Urinary bladder (tissue), 4 donors: ENCODE data around the gene TAS1R3. TPM values are rescaled to one million over a fixed set of nuclear protein-coding genes. Genes with fewer than 3 reads are reported as not detected.

Experiments
- DNase-seq: peaks from one replicate; pipeline ENCODE4 v3.0.0-alpha.2; 2015; ENCODE audit errors: extremely low spot score
- H3K27ac ChIP-seq: one replicate; pipeline ENCODE4 v1.5.1; 2013; ENCODE audit warnings: low read depth, mild to moderate bottlenecking, moderate library complexity
- H3K36me3 ChIP-seq: one replicate; pipeline ENCODE4 v1.6.1; 2013; ENCODE audit warnings: mild to moderate bottlenecking, moderate library complexity; ENCODE audit not compliant: insufficient read depth
- H3K4me1 ChIP-seq: one replicate; pipeline ENCODE4 v1.6.1; 2013; ENCODE audit warnings: mild to moderate bottlenecking, moderate library complexity; ENCODE audit not compliant: insufficient read depth
- H3K4me3 ChIP-seq: one replicate; pipeline ENCODE4 v1.5.1; 2013; ENCODE audit warnings: low read depth, low read length
- WGBS: extraction: QIAGEN DNeasy Blood & Tissue Kit; methylation state at CpG from one replicate; pipeline ENCODE4 v1.1.7; 2013; 5-methylcytosine and 5-hydroxymethylcytosine counted together
- polyA plus RNA-seq: library from polyadenylated mRNA; stranded (reverse); fragments of 200-250 nt; gene quantifications from one replicate; pipeline ENCODE4 v1.2.3, GENCODE V29; 2013
- total RNA-seq: library from RNA; depleted of rRNA; stranded (reverse); fragments of >200 nt; gene quantifications from one replicate; pipeline ENCODE4 v1.2.3, GENCODE V29; 2014
- donor health status: healthy with polysubstance abuse.
- donor health status: healthy.

Gene TAS1R3
- total and polyA plus RNA-seq, 2 donors, result 0.11 to 0.48 TPM

DNA sequence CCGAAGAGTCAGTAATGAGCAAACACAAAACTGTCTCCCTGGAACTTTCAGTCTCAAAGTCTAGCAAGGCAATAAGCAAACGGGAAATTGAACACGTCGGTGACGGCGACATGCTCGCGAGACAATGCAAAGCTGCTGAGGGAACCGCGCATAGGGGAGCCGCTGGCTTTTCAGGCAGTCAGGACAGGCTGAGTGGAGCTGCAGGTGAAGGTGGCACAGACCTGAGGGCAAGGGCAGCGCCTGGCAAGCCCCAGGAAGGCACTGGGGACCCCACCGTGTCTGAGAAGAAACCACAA is 11.5 kb upstream of the TAS1R3 start:
- Histone ChIP-seq H3K4me3 (no peak overlapping the region), H3K27ac (no peak overlapping the region), H3K4me1 (peaks cover 2% of the 10 kb centered on the region), H3K36me3 (no peaks in the 10 kb centered on the region)
- DNase-seq, result no peak
- WGBS, result 87% methylated on average over 13 of the region's 13 CpGs

DNA sequence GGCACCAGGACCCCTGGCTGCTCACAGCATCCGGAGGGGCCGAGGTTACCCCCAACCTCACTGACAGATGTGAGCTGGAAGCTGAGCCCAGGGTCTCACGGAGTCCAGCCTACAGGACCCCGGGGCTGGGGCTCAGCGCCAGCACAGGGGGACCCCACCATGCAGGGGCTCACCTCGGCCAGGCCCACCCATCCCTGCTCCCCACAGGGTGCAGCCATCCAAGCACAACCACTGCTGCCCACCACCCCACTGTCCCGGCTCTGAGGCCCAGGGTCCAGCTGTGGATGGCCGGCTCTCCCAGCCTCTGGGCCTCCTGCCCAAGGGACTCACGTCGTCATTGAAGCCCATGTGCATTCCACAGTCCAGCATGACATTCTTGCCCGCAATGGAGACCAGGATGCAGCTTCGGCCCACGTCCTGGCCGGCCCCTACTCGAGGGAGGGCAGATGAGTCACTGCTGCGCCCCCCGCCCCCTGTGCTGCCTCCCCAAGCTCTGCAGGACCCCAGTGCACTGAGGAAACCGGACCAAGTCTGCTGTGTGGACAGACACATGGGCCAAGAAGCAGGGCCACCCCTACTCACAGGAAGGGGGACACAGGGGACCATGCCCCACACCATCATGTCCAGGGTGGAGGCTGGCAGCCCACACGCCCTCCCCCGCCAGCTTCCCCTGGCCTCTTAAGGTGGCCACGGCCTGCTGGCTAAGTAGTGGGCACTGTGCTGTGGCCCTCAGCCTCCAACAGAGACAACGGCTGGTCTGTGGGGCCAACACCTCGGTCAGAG is 10.2 kb upstream of the TAS1R3 start:
- peaks cover 2% of the 10 kb centered on the region for H3K4me1 ChIP-seq
- 72% methylated on average over 23 of the region's 23 CpGs for WGBS
- no peaks in the 10 kb centered on the region for H3K36me3 ChIP-seq
- H3K4me3 ChIP-seq, result no peak overlapping the region
- no peak for DNase-seq
- no peak overlapping the region for H3K27ac ChIP-seq

- DNase-seq, result no peak
- WGBS, result 89% methylated on average over 8 of the region's 8 CpGs
- Histone ChIP-seq H3K4me3 (no peak overlapping the region), H3K4me1 (peaks cover 2% of the 10 kb centered on the region), H3K27ac (no peak overlapping the region), H3K36me3 (no peaks in the 10 kb centered on the region)
Measured at GRCh38 chr1:1321477-1321876, 9.6 kb upstream of the TAS1R3 start.

DNA sequence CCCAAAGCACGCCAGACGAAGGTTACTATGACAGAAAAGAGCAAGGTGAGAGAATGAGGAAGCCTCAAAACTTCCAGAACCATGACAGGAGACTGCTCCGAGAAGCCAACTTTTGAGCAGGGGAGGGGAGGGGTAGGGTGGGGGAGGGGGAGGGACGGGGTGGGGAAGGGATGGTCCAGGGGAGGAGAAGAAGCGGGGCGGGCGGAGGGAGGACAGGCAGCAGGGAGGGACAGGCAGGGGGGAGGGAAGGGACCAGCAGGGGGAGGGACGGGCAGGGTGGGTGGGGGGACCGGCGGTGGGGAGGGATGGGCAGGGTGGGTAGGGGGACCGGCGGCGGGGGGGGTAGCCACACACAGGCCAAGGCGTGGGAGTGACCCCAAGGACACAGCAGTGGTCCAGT is 8.7 kb upstream of the TAS1R3 start:
- no peak for DNase-seq
- Histone ChIP-seq H3K27ac (no peak overlapping the region), H3K4me3 (no peak overlapping the region), H3K4me1 (peaks cover 2% of the 10 kb centered on the region), H3K36me3 (no peaks in the 10 kb centered on the region)
- 82% methylated on average over 14 of the region's 14 CpGs for WGBS

DNA sequence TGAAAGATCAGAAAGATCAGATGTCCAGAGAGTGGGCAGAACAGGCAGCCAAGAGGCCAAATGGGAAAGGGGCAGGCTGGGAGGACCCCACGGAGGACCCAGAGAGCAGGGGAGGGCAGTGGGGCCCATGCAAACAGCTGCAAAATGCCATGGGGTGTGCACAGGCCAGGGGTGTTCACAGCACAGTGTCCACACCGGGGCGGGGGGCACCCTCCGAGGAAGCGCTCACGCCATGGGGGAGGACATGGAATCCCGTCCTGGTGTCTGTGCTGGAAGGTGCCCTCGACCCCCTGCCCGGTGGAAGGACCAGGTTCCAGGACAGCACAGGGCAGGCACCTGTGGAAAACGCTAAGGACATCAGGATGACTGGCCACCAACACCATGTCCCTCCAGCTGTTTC is 8.1 kb upstream of the TAS1R3 start:
- Histone ChIP-seq H3K36me3 (peaks cover 2% of the 10 kb centered on the region), H3K4me1 (peaks cover 2% of the 10 kb centered on the region), H3K4me3 (no peak overlapping the region)

DNA sequence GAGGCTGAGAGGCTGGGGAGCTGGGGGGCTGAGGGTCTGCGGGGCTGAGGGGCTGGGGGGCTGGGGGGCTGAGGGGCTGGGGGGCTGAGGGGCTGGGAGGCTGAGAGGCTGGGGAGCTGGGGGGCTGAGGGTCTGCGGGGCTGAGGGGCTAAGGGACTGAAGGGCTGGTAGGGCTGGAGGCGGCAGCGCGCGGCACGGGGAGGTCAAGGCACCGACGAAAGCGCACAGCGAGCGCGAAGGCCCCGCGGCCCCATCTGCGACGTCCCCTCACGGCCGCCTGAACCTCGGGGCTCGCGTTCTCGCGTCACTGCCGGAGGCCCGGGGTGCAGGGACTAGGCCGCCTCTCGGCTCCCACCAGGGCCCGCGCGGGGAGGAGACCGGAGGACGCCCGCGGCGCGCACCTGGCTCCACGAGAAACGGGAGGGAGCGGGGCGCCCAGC is 7.0 kb upstream of the TAS1R3 start:
- DNase-seq, result no peak
- H3K36me3 ChIP-seq, result peaks cover 5% of the 10 kb centered on the region
- H3K4me1 ChIP-seq, result no peaks in the 10 kb centered on the region
- H3K4me3 ChIP-seq, result peak overlapping the region; percentile 82
- whole genome bisulfite sequencing, result under 1% methylated on average over 41 of the region's 41 CpGs
- peak overlapping the region; percentile 74 for H3K27ac ChIP-seq

More for the DNA sequence above, 8.1 kb upstream of the TAS1R3 start:
- WGBS, result 87% methylated on average over 10 of the region's 10 CpGs
- no peak overlapping the region for H3K27ac ChIP-seq
- DNase-seq, result no peak

GRCh38 chr1:1324524-1325287 is 6.4 kb upstream of the TAS1R3 start, which contains the start of the genes CPTP and INTS11:
TSS of gene CPTP (plus strand) at chr1:1324802. CDS start at chr1:1326911, 2,109 bp downstream.
TSS of gene INTS11 (minus strand) at chr1:1324660. CDS start at chr1:1324608, 52 bp downstream.
- DNase-seq, result peak; percentile 49
- peak within 1 kb of the TSS; percentile 82 for H3K4me3 ChIP-seq
- peaks cover 5% of the 10 kb centered on the region for H3K36me3 ChIP-seq
- no peaks in the 10 kb centered on the region for H3K4me1 ChIP-seq
- WGBS, result 2% methylated on average over 84 of the region's 84 CpGs
- peak within 1 kb of the TSS; percentile 88 for H3K27ac ChIP-seq

DNA sequence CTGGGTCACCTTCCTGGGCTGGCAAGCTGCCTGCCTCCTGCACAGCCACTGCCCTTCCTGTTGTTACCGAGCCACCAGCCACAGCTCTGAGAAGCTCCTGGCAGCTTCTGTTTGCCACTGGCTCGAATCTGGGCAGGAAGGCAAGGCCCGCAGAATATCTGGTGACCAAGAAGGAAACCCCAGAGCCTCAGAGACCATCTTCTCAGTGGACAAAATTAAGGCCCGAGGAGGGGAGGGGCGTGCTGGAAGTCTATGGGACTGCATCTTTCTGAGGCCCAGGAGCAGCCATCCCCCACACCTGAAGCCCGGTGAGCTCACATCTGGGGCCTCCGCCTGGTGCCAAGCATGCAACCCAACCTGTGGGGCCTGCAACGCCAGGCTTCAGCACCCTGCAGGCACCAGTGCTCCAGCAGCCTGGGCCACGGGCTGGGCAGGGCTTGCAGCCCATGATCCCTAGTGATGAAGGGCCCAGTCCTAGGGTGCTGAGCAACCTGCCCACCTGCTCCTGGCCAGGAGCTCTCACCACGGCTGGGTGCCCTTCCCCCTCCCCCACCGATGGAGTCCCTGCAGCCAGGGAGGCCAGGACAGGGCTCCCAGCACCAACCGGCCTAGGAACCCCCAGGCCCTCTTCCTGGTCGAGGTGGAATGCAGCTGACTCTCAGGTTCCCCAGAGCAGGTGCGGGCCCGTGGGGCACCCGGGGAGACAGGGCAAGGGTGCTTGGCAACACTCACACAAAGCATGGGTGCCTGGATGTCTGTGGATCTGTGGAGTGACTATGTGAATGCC is 5.6 kb upstream of the TAS1R3 start:
- no peak for DNase-seq
- Histone ChIP-seq H3K27ac (peak overlapping the region; percentile 88), H3K36me3 (peaks cover 5% of the 10 kb centered on the region), H3K4me1 (no peaks in the 10 kb centered on the region), H3K4me3 (peak overlapping the region; percentile 82)
- WGBS, result 62% methylated on average over 16 of the region's 16 CpGs

DNA sequence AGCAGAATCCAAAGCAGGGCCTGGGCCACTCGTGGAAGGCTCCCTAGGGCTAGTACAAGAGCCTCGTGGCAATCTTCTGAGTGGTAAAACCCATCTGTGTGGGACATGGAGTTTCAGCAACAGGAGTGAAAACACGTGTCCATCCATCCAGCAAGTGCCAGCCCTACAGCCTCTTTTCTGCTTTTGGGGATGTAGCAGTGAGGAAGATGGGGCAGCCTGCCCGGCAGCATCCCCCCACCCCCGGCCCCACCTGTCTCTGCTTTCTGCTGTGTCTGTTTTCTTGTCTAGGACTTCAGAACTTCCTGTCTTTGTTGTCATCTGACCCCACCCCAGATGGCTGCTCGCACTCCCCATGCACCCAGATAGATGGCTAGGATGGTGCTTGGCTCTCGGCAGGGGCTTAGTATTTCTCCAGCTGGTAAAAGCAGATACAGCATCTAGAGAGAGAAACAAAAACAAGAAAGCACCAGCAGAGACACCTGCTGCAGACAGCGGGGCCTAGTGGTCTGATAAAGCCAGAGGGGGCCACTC is 4.9 kb upstream of the TAS1R3 start:
- Histone ChIP-seq H3K36me3 (peaks cover 5% of the 10 kb centered on the region), H3K4me3 (no peak overlapping the region), H3K4me1 (no peaks in the 10 kb centered on the region), H3K27ac (no peak overlapping the region)
- no peak for DNase-seq
- WGBS, result 69% methylated on average over 8 of the region's 8 CpGs

DNA sequence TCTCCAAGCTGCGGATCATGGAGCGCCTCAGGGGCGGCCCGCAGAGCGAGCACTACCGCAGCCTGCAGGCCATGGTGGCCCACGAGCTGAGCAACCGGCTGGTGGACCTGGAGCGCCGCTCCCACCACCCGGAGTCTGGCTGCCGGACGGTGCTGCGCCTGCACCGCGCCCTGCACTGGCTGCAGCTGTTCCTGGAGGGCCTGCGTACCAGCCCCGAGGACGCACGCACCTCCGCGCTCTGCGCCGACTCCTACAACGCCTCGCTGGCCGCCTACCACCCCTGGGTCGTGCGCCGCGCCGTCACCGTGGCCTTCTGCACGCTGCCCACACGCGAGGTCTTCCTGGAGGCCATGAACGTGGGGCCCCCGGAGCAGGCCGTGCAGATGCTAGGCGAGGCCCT is 3.8 kb upstream of the TAS1R3 start:
- Histone ChIP-seq H3K27ac (no peak overlapping the region), H3K4me1 (no peaks in the 10 kb centered on the region), H3K36me3 (peaks cover 5% of the 10 kb centered on the region), H3K4me3 (no peak overlapping the region)
- WGBS, result 91% methylated on average over 40 of the region's 40 CpGs
- DNase-seq, result no peak

GRCh38 chr1:1328254-1328653 is 2.8 kb upstream of the TAS1R3 start:
- WGBS, result 76% methylated on average over 15 of the region's 15 CpGs
- H3K4me3 ChIP-seq, result no peak overlapping the region
- H3K4me1 ChIP-seq, result no peaks in the 10 kb centered on the region
- no peak overlapping the region for H3K27ac ChIP-seq
- peaks cover 5% of the 10 kb centered on the region for H3K36me3 ChIP-seq
- no peak for DNase-seq

DNA sequence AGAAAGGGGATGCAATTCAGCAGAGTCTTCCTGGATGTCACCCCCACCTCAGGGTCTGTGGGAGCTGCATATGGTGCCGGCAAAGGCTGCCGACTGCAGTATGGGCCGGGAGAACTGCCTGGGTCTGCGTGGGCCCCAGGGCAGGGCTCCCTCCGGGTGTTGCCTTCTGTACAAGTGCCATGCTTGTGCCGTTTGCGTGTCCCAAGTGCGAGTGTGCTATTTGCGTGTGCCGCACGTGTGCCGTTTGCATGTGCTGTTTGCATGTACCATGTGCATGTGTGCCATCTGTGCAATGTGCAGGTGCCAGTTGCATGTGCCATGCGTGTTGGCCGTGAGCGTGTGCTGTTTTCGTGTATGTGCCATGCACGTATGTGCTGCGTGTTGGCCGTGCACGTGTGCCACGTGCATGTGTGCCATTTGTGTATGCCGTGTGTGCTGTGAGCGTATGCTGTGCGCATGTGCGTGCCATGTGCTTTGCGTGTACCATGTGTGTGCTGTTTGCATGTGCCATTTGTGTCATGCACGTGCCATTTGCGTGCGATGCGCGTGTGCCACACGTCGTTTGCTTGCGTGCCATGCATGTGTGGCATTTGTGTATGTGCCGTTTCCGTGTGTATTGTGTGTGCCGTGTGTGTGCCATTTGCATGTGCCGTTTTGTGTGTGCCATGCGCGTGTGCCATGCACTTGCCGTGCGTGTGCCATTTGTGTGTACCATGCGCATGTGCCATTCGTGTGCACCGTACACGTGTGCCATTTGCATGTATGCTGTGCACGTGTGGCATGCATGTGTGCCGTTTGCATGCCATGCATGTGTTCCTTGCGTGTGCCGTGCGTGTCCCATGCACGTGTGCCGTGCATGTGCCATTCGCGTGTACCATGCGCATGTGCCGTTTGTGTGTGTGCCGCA is 1.5 kb upstream of the TAS1R3 start:
- peaks cover 5% of the 10 kb centered on the region for H3K36me3 ChIP-seq
- no peaks in the 10 kb centered on the region for H3K4me1 ChIP-seq
- no peak for DNase-seq
- H3K27ac ChIP-seq, result no peak overlapping the region
- WGBS, result 92% methylated on average over 58 of the region's 58 CpGs
- H3K4me3 ChIP-seq, result no peak overlapping the region
